Nephron (organoid): ENCODE results near the gene ZNF428.
A peak's percentile ranks its signal among the peaks of the same experiment; 100 is the strongest.

Experiments used
- H3K27ac Mint-ChIP-seq, 3 experiments: 2 replicates each; pipeline ENCODE4 v1.8.0; 2020; ENCODE audit warnings: mixed read lengths in 3 of 3, mild to moderate bottlenecking in 2 of 3, moderate library complexity in 1 of 3
- H3K27me3 Mint-ChIP-seq: 2 replicates; pipeline ENCODE4 v1.8.0; 2021; ENCODE audit warnings: low read depth, mild to moderate bottlenecking, moderate library complexity, mixed read lengths
- H3K36me3 Mint-ChIP-seq: 2 replicates; pipeline ENCODE4 v1.8.0; 2020; ENCODE audit warnings: low read depth, mixed read lengths
- H3K4me1 Mint-ChIP-seq: 2 replicates; pipeline ENCODE4 v1.8.0; 2020; ENCODE audit warnings: mixed read lengths
- H3K4me3 Mint-ChIP-seq, 3 experiments: 2 replicates each; pipeline ENCODE4 v1.8.0; 2020; ENCODE audit warnings: mild to moderate bottlenecking in 3 of 3, mixed read lengths in 3 of 3, moderate library complexity in 2 of 3
- H3K9me3 Mint-ChIP-seq: 2 replicates; pipeline ENCODE4 v1.8.0; 2020; ENCODE audit warnings: mixed read lengths
- TF ChIP-seq, protein P1 (sequence below), 3 experiments: fragments of 200-600 bp; sonication (generic); IDR thresholded peaks; one replicate each; pipeline ENCODE4 v1.5.0; 2021; ENCODE audit warnings: antibody characterized with exemption in 3 of 3; ENCODE audit not compliant: unreplicated experiment in 3 of 3

Gene ZNF428

GRCh38 chr19:43619262-43620060, at the start of gene ZNF428:
TSS of gene ZNF428 (minus strand) at chr19:43619629. CDS start at chr19:43614304, 5,325 bp downstream.
- H3K27me3 Mint-ChIP-seq = no peaks in the 10 kb centered on the region
- H3K4me1 Mint-ChIP-seq = peaks cover 22% of the 10 kb centered on the region
- TF ChIP-seq, protein P1, sequence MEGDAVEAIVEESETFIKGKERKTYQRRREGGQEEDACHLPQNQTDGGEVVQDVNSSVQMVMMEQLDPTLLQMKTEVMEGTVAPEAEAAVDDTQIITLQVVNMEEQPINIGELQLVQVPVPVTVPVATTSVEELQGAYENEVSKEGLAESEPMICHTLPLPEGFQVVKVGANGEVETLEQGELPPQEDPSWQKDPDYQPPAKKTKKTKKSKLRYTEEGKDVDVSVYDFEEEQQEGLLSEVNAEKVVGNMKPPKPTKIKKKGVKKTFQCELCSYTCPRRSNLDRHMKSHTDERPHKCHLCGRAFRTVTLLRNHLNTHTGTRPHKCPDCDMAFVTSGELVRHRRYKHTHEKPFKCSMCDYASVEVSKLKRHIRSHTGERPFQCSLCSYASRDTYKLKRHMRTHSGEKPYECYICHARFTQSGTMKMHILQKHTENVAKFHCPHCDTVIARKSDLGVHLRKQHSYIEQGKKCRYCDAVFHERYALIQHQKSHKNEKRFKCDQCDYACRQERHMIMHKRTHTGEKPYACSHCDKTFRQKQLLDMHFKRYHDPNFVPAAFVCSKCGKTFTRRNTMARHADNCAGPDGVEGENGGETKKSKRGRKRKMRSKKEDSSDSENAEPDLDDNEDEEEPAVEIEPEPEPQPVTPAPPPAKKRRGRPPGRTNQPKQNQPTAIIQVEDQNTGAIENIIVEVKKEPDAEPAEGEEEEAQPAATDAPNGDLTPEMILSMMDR (IDR thresholded peaks at IDR 0.05; ENCODE audit: unreplicated experiment in 3 of 3) = no peak
- H3K9me3 Mint-ChIP-seq = no peaks in the 10 kb centered on the region
- H3K27ac Mint-ChIP-seq = peak within 1 kb of the TSS; percentile 99 to 100 (median 99)
- peak within 1 kb of the TSS; percentile 94 to 98 (median 97) for H3K4me3 Mint-ChIP-seq
- peaks cover 23% of the 10 kb centered on the region for H3K36me3 Mint-ChIP-seq

- TF ChIP-seq, protein P1 (IDR thresholded peaks at IDR 0.05; ENCODE audit: unreplicated experiment in 3 of 3) = no peak
- Mint-ChIP-seq H3K9me3 (no peaks in the 10 kb centered on the region), H3K36me3 (peaks cover 15% of the 10 kb centered on the region), H3K4me3 (peak overlapping the region; percentile 88 to 94 (median 90)), H3K27ac (peak overlapping the region; percentile 84 to 87 (median 85)), H3K27me3 (peaks cover 45% of the 10 kb centered on the region), H3K4me1 (peaks cover 18% of the 10 kb centered on the region)
These were observed 49.1 kb upstream of the ZNF428 start for GRCh38 chr19:43668406-43669109.

- H3K27me3 Mint-ChIP-seq = peaks cover 45% of the 10 kb centered on the region
- H3K4me3 Mint-ChIP-seq = peak overlapping the region; percentile 88 to 94 (median 90)
- peaks cover 18% of the 10 kb centered on the region for H3K4me1 Mint-ChIP-seq
- TF ChIP-seq, protein P1 (IDR thresholded peaks at IDR 0.05; ENCODE audit: unreplicated experiment in 3 of 3) = no peak
- peaks cover 19% of the 10 kb centered on the region for H3K36me3 Mint-ChIP-seq
- H3K27ac Mint-ChIP-seq = peak overlapping the region; percentile 84 to 87 (median 85)
- H3K9me3 Mint-ChIP-seq = no peaks in the 10 kb centered on the region
These were observed 48.5 kb upstream of the ZNF428 start for GRCh38 chr19:43667876-43668405.

DNA sequence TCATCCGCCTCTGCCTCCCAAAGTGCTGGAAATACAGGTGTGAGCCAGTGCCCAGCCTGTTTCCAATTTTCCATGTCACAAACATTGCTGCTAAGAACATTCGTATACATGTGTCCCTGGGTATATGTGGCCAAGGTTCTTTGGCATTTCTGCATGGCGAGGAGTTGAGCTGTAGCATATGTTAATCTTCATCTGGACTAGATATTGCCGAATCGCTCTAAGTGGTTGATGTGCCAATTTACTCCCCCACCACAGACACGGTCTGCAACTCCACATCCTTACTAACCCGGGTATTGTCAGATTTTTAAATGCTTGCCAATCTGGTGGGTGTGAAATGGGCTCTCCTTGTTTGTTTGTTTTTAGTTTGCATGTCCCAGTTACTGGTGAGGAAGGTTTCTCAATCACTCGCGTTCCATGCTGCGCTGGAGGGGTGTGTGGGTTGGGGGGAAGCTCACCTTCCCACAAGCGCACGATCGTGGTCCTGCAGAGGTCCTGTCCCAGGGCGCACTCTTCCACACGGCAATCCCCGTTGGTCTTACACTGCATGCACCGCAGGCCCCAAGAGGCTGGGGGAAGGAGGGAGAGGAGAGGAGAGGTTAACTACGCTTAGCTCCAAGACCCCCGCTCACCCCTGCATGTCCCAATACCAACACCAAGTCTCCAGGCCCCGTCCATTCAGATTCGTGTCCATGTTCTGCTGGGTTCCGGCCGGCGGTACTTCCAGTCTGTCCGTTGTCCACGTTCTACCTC, 47.9 kb upstream of the ZNF428 start:
- TF ChIP-seq, protein P1 (IDR thresholded peaks at IDR 0.05; ENCODE audit: unreplicated experiment in 3 of 3) = no peak
- Mint-ChIP-seq H3K9me3 (no peaks in the 10 kb centered on the region), H3K4me3 (peak overlapping the region; percentile 88 to 94 (median 90)), H3K27ac (peak overlapping the region; percentile 84 to 87 (median 85)), H3K4me1 (peaks cover 18% of the 10 kb centered on the region), H3K27me3 (peaks cover 43% of the 10 kb centered on the region), H3K36me3 (peaks cover 25% of the 10 kb centered on the region)

DNA sequence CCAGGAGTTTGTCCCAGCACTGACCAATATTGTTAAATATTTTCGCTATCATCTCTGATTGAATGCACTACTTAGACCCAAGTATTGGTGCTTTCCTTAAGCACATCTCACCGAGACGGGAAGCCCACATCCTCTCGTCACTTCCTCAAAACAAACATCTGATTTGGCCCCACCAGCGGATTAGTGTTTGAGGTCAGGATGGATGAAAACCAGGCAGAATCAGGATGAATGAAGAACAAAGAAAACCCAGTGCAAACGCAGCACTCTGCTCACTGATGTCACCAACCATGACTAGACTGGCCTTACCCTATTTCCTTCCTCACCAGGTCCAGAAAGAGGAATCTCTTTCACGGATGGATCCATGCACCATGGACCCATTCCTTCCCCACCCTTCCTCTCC, 44.6 kb upstream of the ZNF428 start:
- Mint-ChIP-seq H3K36me3 (peaks cover 46% of the 10 kb centered on the region), H3K9me3 (peaks cover 6% of the 10 kb centered on the region), H3K27ac (no peak overlapping the region), H3K4me3 (no peak overlapping the region), H3K27me3 (peaks cover 16% of the 10 kb centered on the region), H3K4me1 (peaks cover 17% of the 10 kb centered on the region)
- TF ChIP-seq, protein P1 (IDR thresholded peaks at IDR 0.05; ENCODE audit: unreplicated experiment in 3 of 3) = no peak
